Endothelial cell of umbilical vein (primary cell): ENCODE results near the gene BBC3. TPM values are rescaled to one million over a fixed set of nuclear protein-coding genes. Genes with fewer than 3 reads are reported as not detected.

Experiments used
- BruUV-seq: library from RNA; stranded (reverse); fragments of 400-500 nt; replicated peaks from 2 replicates; lab custom pipeline; 2021; lab: Mats Ljungman, UMichigan
- CTCF ChIA-PET: fragments of 300-600, 350-600 bp; sonication (Branson Sonifier 250); formaldehyde crosslinking; loops from one replicate; lab custom pipeline; 2021; ENCODE audit warnings: antibody characterized with exemption, inconsistent platforms; lab: Charles Lee
- POLR2A ChIA-PET: fragments of 300-600, 350-600 bp; sonication (Branson Sonifier 250); formaldehyde crosslinking; loops from one replicate; lab custom pipeline; 2021; ENCODE audit warnings: antibody characterized with exemption, inconsistent platforms; lab: Charles Lee
- DNase-seq: peaks from one replicate; pipeline ENCODE4 v3.0.0-alpha.2; 2011; ENCODE audit warnings: low read depth, low spot score
- FAIRE-seq: peaks from 2 replicates; lab custom pipeline; 2011; peaks lifted over from hg19 to GRCh38; lab: Jason Lieb, UNC
- H2AFZ ChIP-seq: 2 replicates; pipeline ENCODE4 v1.6.0; 2012; ENCODE audit warnings: low read depth, low read length, control low read depth, inconsistent platforms
- H3K27ac ChIP-seq: 2 replicates; pipeline ENCODE4 v1.5.1; 2011; ENCODE audit warnings: low read depth, mild to moderate bottlenecking, control low read depth, low read length, moderate library complexity; ENCODE audit not compliant: insufficient read depth
- H3K27me3 ChIP-seq, 2 experiments: 2 replicates each; pipeline versions ENCODE4 v1.6.0 to v1.6.1; 2011; ENCODE audit warnings: low read length in 2 of 2, mixed read lengths in 1 of 2; ENCODE audit not compliant: control insufficient read depth in 2 of 2, insufficient read depth in 2 of 2
- H3K36me3 ChIP-seq, 2 experiments: 2 replicates in 1 of 2; 3 replicates in 1 of 2; pipeline ENCODE4 v1.5.1; 2011; ENCODE audit warnings: low read length in 2 of 2, mild to moderate bottlenecking in 1 of 2, moderate library complexity in 1 of 2; ENCODE audit not compliant: control insufficient read depth in 2 of 2, insufficient read depth in 2 of 2; ENCODE audit errors: extremely low read depth in 1 of 2
- H3K4me1 ChIP-seq: 3 replicates; pipeline ENCODE4 v1.5.1; 2011; ENCODE audit warnings: mild to moderate bottlenecking, low read length; ENCODE audit not compliant: control insufficient read depth, insufficient read depth; ENCODE audit errors: extremely low read depth
- H3K4me2 ChIP-seq: 2 replicates; pipeline ENCODE4 v1.6.1; 2011; ENCODE audit warnings: low read length, control low read depth, mixed read lengths; ENCODE audit not compliant: insufficient read depth
- H3K4me3 ChIP-seq, 3 experiments: fragments of 200-600 bp in 1 of 3; sonication (generic), shearing (Covaris generic) in 1 of 3; replicated peaks in 1 of 3; 2 replicates each; pipeline ENCODE4 v1.5.1; 2011 to 2016; ENCODE audit warnings: control low read depth in 3 of 3, low read length in 3 of 3, mild to moderate bottlenecking in 2 of 3, inconsistent platforms in 1 of 3, low read depth in 1 of 3, moderate library complexity in 1 of 3; ENCODE audit not compliant: insufficient read depth in 1 of 3
- H3K79me2 ChIP-seq: 2 replicates; pipeline ENCODE4 v1.6.0; 2012; ENCODE audit warnings: low read length, inconsistent platforms; ENCODE audit not compliant: control insufficient read depth, insufficient read depth
- H3K9ac ChIP-seq: replicated peaks from 2 replicates; pipeline ENCODE3; 2011; ENCODE audit warnings: low read length, control low read depth; ENCODE audit not compliant: insufficient read depth; ENCODE audit errors: extremely low read depth
- H3K9me1 ChIP-seq: replicated peaks from 3 replicates; pipeline ENCODE4 v1.6.0; 2011; ENCODE audit warnings: mild to moderate bottlenecking, low read length; ENCODE audit not compliant: control insufficient read depth, insufficient read depth; ENCODE audit errors: extremely low read depth
- H3K9me3 ChIP-seq: replicated peaks from 2 replicates; pipeline ENCODE4 v1.5.1; 2012; ENCODE audit warnings: low read length, inconsistent platforms; ENCODE audit not compliant: control insufficient read depth, insufficient read depth
- H4K20me1 ChIP-seq: replicated peaks from 2 replicates; pipeline ENCODE3; 2011; ENCODE audit warnings: mild to moderate bottlenecking, low read length; ENCODE audit not compliant: control insufficient read depth, insufficient read depth; ENCODE audit errors: extremely low read depth
- CTCF ChIP-seq, 2 donors: IDR thresholded peaks; 1 replicate in 1 of 2; 2 replicates in 1 of 2; pipeline ENCODE4 v1.5.1; 2011; ENCODE audit warnings: low read length in 2 of 2, mild to moderate bottlenecking in 2 of 2, moderate library complexity in 2 of 2, control low read depth in 1 of 2, inconsistent platforms in 1 of 2, low read depth in 1 of 2; ENCODE audit not compliant: insufficient read depth in 1 of 2; ENCODE audit errors: extremely low read depth in 1 of 2
- EZH2 ChIP-seq: IDR thresholded peaks from 2 replicates; pipeline ENCODE4 v1.6.1; 2012; ENCODE audit warnings: borderline replicate concordance, low read depth, mild to moderate bottlenecking, moderate library complexity, low read length, inconsistent platforms; ENCODE audit not compliant: severe bottlenecking
- FOS ChIP-seq: IDR thresholded peaks from 2 replicates; pipeline ENCODE4 v1.6.1; 2011; ENCODE audit warnings: mild to moderate bottlenecking, low read length, moderate library complexity, borderline replicate concordance; ENCODE audit not compliant: insufficient read depth
- GATA2 ChIP-seq: IDR thresholded peaks from 2 replicates; pipeline ENCODE4 v1.7.0; 2011; ENCODE audit warnings: low read depth, mild to moderate bottlenecking, moderate library complexity, mixed read lengths, low read length; ENCODE audit not compliant: insufficient read length, insufficient read depth
- JUN ChIP-seq: IDR thresholded peaks from 2 replicates; pipeline ENCODE4 v1.6.1; 2011; ENCODE audit warnings: borderline replicate concordance, low read depth; ENCODE audit not compliant: insufficient read length, insufficient read depth
- POLR2A ChIP-seq: IDR thresholded peaks from 2 replicates; pipeline ENCODE4 v1.6.1; 2012; ENCODE audit warnings: low read depth, mild to moderate bottlenecking, control low read depth, low read length
- POLR2AphosphoS5 ChIP-seq: IDR thresholded peaks from 2 replicates; pipeline ENCODE4 v1.6.1; 2012; ENCODE audit warnings: low read depth, mild to moderate bottlenecking, control low read depth, low read length, moderate library complexity; ENCODE audit not compliant: insufficient read depth
- dilution Hi-C: fragments of 300-500 bp; cut with MboI; formaldehyde crosslinking; loops from one replicate; pipeline ENCODE4 v1.15.0; 2019; ENCODE audit warnings: low sequenced_read_pairs; ENCODE audit not compliant: extremely low pct_ligation_motif_present
- intact Hi-C: fragments of 100-400 bp; cut with micrococcal nuclease; formaldehyde crosslinking; loops from one replicate; pipeline ENCODE4 v1.10.0; 2022
- polyA plus RNA-seq, 4 experiments: library from polyadenylated mRNA; depleted of rRNA in 3 of 4; stranded (reverse) in 3 of 4; unstranded in 1 of 4; fragments of >200 nt; gene quantifications; 2 replicates each; pipeline versions ENCODE4 v1.2.1 to v1.2.3, GENCODE V29; 2011 to 2012; ENCODE audit warnings: missing spikeins in 1 of 4
- total RNA-seq: library from RNA; stranded (reverse); gene quantifications from 2 replicates; pipeline ENCODE4 v1.2.3, GENCODE V29; 2021
- TF ChIP-seq, protein P1 (sequence below): IDR thresholded peaks from 2 replicates; pipeline ENCODE4 v1.6.1; 2011; ENCODE audit not compliant: insufficient read depth, insufficient read length

BBC3 gene
- total and polyA plus RNA-seq, 2 donors (not counting 3 experiments of a cell fraction or from before 2014, with no cell fraction given): 11.3 to 35.7 TPM

- POLR2A ChIA-PET: interaction anchor here (0.5 to 2.2 kb wide), 22 partner anchors 8 to 219 kb away, joined by 3 to 31 read pairs (median 4); partner anchors contain the start of genes CCDC9 and ZC3H4
- Histone ChIP-seq H3K36me3 (peaks cover 0 to 15% of the 10 kb centered on the region in 2 experiments), H3K4me2 (no peak overlapping the region), H3K27me3 (no peaks in the 10 kb centered on the region), H3K9ac (peak overlapping the region; percentile 67), H4K20me1 (no peaks in the 10 kb centered on the region), H3K9me3 (no peaks in the 10 kb centered on the region), H3K4me3 (peak overlapping the region in 1 of 3 experiments; percentile 31), H3K79me2 (peaks cover 9% of the 10 kb centered on the region), H3K9me1 (no peaks in the 10 kb centered on the region), H3K27ac (peak overlapping the region; percentile 61), H3K4me1 (peaks cover 22% of the 10 kb centered on the region), H2AFZ (peak overlapping the region; percentile 18)
- CTCF ChIA-PET: interaction anchor here (0.6 to 5.3 kb wide), 12 partner anchors 9 to 80 kb away, joined by 3 to 74 read pairs (median 4); no protein-coding TSS in a partner anchor
- DNase-seq: peak; percentile 84
- intact Hi-C loops (loop anchor here (1.0 to 2.0 kb wide), 4 partner anchors 16 to 49 kb away; partner anchors contain the start of gene CCDC9), dilution Hi-C loops (no loop called here)
- TF ChIP-seq JUN (no peak), EZH2 (no peak), FOS (peak; percentile 70), CTCF (IDR thresholded peaks at IDR 0.05; ENCODE audit: extremely low read depth in 1 of 2, insufficient read depth in 1 of 2, low read depth in 1 of 2, low read length in 2 of 2) (peak in 1 of 2 donors; percentile 6), POLR2AphosphoS5 (peak; percentile 100), POLR2A (peak; percentile 100), GATA2 (no peak)
- TF ChIP-seq, protein P1, sequence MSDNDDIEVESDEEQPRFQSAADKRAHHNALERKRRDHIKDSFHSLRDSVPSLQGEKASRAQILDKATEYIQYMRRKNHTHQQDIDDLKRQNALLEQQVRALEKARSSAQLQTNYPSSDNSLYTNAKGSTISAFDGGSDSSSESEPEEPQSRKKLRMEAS: no peak
- peak; percentile 90 for FAIRE-seq
- BruUV-seq: no TSS peak
Measured at GRCh38 chr19:47225746-47226425, 5.1 kb downstream of the BBC3 start.
